ENCODE data around the gene IGF1R.

GRCh38 chr15:98706986-98707385 lies 58.6 kb downstream of the IGF1R start:
- TF ChIP-seq CTCF (IDR thresholded peaks at IDR 0.05) = no peak
- TF ChIP-seq POLR2A (IDR thresholded peaks at IDR 0.05) = no peak
